ENCODE data around the gene HSFX3.
"Not testable (repeated sequence)": the region's sequence is repeated elsewhere in the genome, so short reads cannot be mapped to it uniquely, and the experiment has no call there.

The HSFX3 gene

GRCh38 chrX:149569770-149570169 is 20.0 kb upstream of the HSFX3 start:
- H3K4me1 ChIP-seq: 0 out of 2 replicates have a peak, but pooled peaks cover 4% of the 10 kb centered on the region
- no peak overlapping the region for H3K4me3 ChIP-seq
- H3K9ac ChIP-seq: no peak overlapping the region
- H3K27ac ChIP-seq: no peak overlapping the region
- H4K20me1 ChIP-seq: no peaks in the 10 kb centered on the region
- no peak overlapping the region for H3K4me2 ChIP-seq
- H3K9me3 ChIP-seq: no peaks in the 10 kb centered on the region
- no peaks in the 10 kb centered on the region for H3K27me3 ChIP-seq
- no peaks in the 10 kb centered on the region for H3K36me3 ChIP-seq
- TF ChIP-seq Cebpa-rat (IDR thresholded peaks at IDR 0.05): no peak

- H3K9me3 ChIP-seq: no peaks in the 10 kb centered on the region
- no peak overlapping the region for H3K4me3 ChIP-seq
- H3K27me3 ChIP-seq: no peaks in the 10 kb centered on the region
- no peak overlapping the region for H3K27ac ChIP-seq
- no peak overlapping the region for H3K4me2 ChIP-seq
- no peaks in the 10 kb centered on the region for H3K36me3 ChIP-seq
- H4K20me1 ChIP-seq: no peaks in the 10 kb centered on the region
- 0 out of 2 replicates have a peak, but pooled peaks cover 4% of the 10 kb centered on the region for H3K4me1 ChIP-seq
- no peak for TF ChIP-seq Cebpa-rat (IDR thresholded peaks at IDR 0.05)
- no peak overlapping the region for H3K9ac ChIP-seq
Measured at GRCh38 chrX:149568701-149569296, 19.1 kb upstream of the HSFX3 start.

DNA sequence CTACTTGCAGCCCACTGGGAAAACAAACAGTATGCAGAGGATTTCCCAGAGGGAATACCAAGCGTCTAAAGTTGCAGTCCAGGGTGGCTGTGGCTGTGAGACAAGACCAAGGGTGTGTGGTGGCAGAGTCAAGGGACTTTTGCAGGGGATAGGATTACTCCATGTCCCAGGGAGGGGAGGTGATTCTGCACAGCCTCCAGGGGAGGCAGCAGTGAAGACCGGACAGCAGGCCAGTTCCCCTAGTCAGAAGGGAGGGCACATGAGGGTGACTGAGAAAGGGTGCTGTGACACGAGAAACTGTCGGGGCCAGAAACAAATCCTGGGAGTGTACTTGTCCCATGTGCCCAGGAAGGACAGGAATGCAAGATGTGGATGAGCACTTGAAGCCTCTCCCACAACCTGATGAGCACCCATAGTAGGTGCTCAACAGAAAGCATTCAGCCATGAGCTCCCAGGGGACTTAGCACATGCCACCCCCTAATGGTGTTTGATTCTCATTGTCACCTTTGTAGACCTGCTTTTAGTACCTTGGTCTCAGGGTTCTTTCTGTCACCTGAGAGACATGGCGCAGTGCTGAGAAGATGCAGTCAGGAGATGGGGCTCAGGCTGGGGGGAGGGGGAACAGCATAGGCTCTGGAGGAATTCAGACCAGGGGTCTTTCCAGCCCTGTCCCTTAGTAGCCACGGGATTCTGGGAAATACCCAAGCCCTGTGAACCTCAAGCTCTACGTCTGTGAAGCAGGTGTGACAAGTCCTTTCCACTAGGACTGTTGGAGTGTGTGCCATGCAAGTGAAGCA is 18.1 kb upstream of the HSFX3 start:
- Histone ChIP-seq H4K20me1 (no peaks in the 10 kb centered on the region), H3K9ac (no peak overlapping the region), H3K4me2 (no peak overlapping the region), H3K4me3 (no peak overlapping the region), H3K27me3 (no peaks in the 10 kb centered on the region), H3K36me3 (no peaks in the 10 kb centered on the region), H3K4me1 (0 out of 2 replicates have a peak, but pooled peaks cover 4% of the 10 kb centered on the region), H3K9me3 (no peaks in the 10 kb centered on the region), H3K27ac (no peak overlapping the region)
- no peak for TF ChIP-seq Cebpa-rat (IDR thresholded peaks at IDR 0.05)

GRCh38 chrX:149563359-149563758 is 13.6 kb upstream of the HSFX3 start:
- Histone ChIP-seq H3K27ac (no peak overlapping the region), H4K20me1 (no peaks in the 10 kb centered on the region), H3K4me3 (no peak overlapping the region), H3K36me3 (no peaks in the 10 kb centered on the region), H3K9ac (no peak overlapping the region), H3K4me2 (no peak overlapping the region), H3K4me1 (0 out of 2 replicates have a peak, but pooled peaks cover 4% of the 10 kb centered on the region), H3K9me3 (no peaks in the 10 kb centered on the region), H3K27me3 (no peaks in the 10 kb centered on the region)
- TF ChIP-seq Cebpa-rat (IDR thresholded peaks at IDR 0.05): no peak

DNA sequence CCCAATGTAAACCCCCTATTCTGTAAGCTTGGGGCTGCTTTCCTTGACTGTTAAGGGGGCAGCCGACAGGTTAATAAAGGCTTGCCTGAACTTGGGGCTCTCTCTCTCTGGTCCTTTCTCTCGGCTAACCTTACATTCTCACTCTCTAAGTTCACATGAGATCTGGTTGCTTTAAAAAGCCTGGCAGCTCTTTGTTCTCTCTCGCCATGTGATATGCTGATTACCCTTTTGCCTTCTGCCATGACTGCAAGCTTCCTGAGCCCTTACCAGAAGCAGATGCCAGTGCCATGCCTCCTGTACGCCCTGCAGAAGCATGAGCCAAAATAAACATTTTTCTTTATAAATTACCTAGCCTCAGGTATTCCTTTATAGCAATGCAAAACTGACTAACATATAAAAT is 5.5 kb upstream of the HSFX3 start:
- H3K9ac ChIP-seq, H3K4me2 ChIP-seq, H3K4me3 ChIP-seq, H3K9me3 ChIP-seq, H4K20me1 ChIP-seq, H3K27me3 ChIP-seq, H3K36me3 ChIP-seq, H3K4me1 ChIP-seq, H3K27ac ChIP-seq: not testable (repeated sequence)

GRCh38 chrX:149551939-149552248 is 2.2 kb upstream of the HSFX3 start:
- H3K4me1 ChIP-seq, H4K20me1 ChIP-seq, H3K4me3 ChIP-seq, H3K27ac ChIP-seq, H3K9ac ChIP-seq, H3K9me3 ChIP-seq, H3K4me2 ChIP-seq, H3K36me3 ChIP-seq, H3K27me3 ChIP-seq: not testable (repeated sequence)

DNA sequence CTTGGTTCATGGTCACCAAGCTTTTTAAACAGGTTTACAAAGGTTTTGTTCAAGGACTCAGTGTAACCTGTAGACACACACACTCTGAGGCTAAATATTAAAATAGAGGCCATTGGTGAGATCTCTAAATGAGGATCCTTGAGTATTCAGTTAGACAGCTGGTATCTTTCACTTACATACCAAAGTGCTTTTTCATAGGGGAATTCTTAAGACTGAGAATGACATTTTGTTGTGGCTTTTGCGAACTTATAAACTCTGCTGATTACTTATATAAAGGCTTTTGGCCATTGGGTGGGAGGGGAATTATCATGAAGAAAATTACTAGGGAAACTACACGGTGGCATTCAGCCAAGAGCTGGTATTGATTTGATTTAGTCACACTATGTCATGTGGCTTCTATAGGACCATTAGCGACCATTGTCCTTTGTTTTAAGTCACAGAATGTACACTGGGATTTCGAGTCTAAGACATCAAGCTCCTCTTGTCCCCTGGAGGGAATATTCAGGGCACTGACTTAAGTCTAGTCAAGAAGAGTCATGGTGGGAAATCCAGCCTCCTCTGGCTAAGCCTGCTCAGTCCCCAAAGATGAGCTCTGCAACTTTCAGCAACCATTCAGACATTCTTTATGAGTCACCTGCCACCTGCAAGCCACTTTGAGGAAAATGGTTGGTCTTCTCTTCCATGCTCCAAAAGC is 1.7 kb upstream of the HSFX3 start:
- not testable (repeated sequence) for H3K27ac ChIP-seq, H3K9ac ChIP-seq, H4K20me1 ChIP-seq, H3K36me3 ChIP-seq, H3K4me1 ChIP-seq, H3K4me3 ChIP-seq, H3K4me2 ChIP-seq, H3K9me3 ChIP-seq, H3K27me3 ChIP-seq

DNA sequence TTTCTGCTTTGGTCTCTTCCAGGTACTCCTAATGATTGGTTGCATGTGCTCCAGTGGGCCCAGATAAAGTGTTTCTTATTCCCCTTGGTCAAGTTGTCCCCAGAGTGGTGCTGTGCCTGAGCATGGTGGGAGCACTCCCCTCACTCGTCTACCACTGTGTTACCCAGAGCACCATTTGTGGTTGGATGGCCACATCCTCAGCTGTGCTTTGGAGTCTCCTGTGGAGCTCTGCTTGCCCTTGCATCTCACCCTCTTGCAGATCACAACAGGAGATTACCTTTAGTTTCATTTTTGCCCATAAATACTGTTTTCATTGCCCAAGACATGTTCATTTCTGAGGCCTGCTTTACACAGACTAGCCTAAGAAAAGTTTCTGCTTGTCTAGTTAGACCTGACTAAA is 730 bp upstream of the HSFX3 start:
- not testable (repeated sequence) for H3K36me3 ChIP-seq, H3K4me1 ChIP-seq, H3K9me3 ChIP-seq, H3K27ac ChIP-seq, H3K4me3 ChIP-seq, H3K9ac ChIP-seq, H3K4me2 ChIP-seq, H4K20me1 ChIP-seq, H3K27me3 ChIP-seq

DNA sequence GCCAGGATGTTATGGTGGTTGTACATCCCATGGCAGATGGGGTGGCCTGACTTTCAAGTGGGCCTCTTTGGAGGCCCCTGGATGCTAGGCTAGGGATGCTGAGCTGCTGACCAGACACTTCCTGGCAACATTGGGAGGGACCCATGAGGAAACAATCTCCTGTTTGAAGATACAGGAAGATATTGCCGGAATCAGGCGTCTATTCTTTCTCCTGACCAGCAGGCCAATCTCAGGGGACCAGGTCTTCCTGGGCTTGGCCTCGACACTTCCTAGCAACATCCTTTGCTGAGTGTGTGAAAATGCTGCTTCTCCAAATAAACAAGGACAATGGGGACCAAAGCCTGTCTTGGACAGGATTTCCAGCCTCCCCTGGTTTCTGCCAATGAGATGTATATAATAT is 1.9 kb downstream of the HSFX3 start:
- H3K9me3 ChIP-seq, H3K4me2 ChIP-seq, H3K27me3 ChIP-seq, H3K9ac ChIP-seq, H3K36me3 ChIP-seq, H3K4me1 ChIP-seq, H3K4me3 ChIP-seq, H4K20me1 ChIP-seq, H3K27ac ChIP-seq: not testable (repeated sequence)

DNA sequence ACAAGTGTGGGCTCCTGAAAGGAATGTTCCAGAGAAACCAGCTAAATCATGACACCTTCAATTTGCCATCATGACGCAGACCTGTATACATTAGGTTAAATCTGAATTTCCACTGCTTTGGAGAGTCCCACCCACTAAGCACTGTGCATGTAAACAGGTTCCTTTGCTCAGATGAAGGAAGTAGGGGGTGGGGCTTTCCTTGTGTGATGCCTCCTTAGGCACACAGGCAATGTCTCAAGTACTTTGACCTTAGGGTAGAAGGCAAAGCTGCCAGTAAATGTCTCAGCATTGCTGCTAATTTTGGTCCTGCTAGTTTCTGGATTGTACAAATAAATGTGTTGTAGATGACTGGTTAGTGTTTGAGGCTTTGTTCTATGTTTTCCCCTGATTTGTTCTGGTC is 2.8 kb downstream of the HSFX3 start:
- H3K4me1 ChIP-seq, H3K9ac ChIP-seq, H3K4me3 ChIP-seq, H3K9me3 ChIP-seq, H3K27ac ChIP-seq, H3K4me2 ChIP-seq, H4K20me1 ChIP-seq, H3K36me3 ChIP-seq, H3K27me3 ChIP-seq: not testable (repeated sequence)

DNA sequence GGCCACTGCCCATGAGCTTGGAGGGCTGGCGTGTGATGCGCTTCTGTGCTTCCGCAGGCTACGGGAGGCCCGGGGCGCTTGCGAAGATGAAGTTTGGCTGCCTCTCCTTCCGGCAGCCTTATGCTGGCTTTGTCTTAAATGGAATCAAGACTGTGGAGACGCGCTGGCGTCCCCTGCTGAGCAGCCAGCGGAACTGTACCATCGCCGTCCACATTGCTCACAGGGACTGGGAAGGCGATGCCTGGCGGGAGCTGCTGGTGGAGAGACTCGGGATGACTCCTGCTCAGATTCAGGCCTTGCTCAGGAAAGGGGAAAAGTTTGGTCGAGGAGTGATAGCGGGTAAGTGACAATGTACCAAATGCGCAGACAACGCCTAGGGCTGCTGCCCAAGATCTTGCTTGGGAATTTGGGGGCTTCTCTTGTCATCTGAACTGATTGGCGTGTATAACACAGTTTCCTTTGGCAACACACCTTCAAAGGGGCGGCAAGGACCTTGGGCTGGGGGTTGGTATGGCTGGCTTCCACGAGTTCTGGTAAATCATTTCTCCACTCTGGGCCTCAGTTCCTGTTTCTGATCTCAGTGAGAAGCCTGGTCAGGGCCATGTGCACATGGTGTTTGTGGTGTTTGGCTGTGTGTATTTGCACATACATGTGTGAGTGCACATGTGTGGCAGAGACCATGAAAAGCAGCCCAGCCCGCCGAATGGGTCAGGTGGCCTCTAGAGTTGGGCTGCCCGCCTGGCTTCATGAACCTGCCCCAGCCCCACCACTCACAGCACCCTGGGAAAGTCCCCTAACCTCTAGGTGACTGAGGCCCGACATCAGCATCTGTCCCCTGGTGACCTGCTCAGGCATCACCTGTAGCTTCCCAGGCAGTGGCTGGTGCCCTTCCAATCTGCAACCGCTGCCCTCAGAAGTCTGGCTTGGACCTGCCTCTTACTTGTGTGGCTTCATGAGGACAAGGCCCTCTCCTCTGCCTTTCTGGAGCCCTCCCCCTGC is 3.9 kb downstream of the HSFX3 start:
- H3K27ac ChIP-seq, H3K9me3 ChIP-seq, H3K4me3 ChIP-seq, H4K20me1 ChIP-seq, H3K9ac ChIP-seq, H3K36me3 ChIP-seq, H3K4me1 ChIP-seq, H3K27me3 ChIP-seq, H3K4me2 ChIP-seq: not testable (repeated sequence)

Data from BLaER1 (cell line).